ENCODE data around the gene LAMP1.

The LAMP1 gene

DNA sequence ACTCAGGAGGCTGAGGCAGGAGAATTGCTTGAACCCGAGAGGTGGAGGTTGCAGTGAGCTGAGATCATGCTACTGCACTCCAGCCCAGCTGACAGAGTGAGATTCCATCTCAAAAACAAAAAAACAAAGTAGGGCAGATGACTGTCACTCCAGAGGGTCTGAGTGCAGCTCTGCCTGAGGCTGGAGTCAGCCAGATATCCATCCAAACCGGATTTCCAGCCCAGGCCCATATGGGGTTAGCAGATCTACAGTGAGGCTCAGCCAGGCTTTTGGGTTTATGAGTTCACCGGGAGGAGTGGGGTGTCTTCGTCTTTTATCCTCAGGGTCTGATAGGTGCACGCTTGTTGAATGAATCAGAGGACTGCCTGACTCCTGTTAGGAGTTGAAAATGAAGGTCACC, 19.0 kb downstream of the LAMP1 start:
- peaks cover 29% of the 10 kb centered on the region for H3K36me3 ChIP-seq (ENCODE audit: low read depth)
- no peaks in the 10 kb centered on the region for H3K9me3 ChIP-seq (ENCODE audit: severe bottlenecking)
- H3K27me3 ChIP-seq (ENCODE audit: insufficient read depth, poor library complexity, severe bottlenecking) = no peaks in the 10 kb centered on the region
- TF ChIP-seq CTCF (IDR thresholded peaks at IDR 0.05; ENCODE audit: poor library complexity, severe bottlenecking) = no peak
- H3K4me1 ChIP-seq (ENCODE audit: insufficient read depth, poor library complexity, severe bottlenecking) = no peaks in the 10 kb centered on the region
- H3K27ac ChIP-seq (ENCODE audit: poor library complexity, severe bottlenecking) = no peak overlapping the region
- DNase-seq (ENCODE audit: low spot score) = no peak
- H3K4me3 ChIP-seq (ENCODE audit: severe bottlenecking) = no peak overlapping the region
- ATAC-seq (ENCODE audit: low read depth) = no peak

DNA sequence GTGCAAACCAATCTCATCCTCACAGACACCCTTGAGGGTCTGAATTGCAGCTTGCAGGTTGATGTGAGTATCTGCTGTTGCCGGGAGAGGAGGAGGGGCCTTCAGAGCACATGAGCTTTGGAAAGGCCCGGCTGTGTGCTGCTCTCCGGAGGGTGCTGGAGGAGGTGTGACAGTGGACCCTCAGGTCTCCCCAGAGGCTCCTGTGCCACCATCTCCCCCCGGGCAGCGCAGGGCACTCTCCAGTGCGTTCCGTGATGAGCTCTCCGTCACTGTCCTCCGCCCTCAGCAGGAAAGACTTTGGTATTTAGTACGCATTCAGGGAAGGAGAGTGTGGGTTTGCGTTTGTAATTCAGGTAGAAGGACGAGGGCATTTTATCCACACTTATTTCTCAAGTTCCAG, 20.0 kb downstream of the LAMP1 start:
- H3K4me3 ChIP-seq (ENCODE audit: severe bottlenecking) = no peak overlapping the region
- no peak overlapping the region for H3K27ac ChIP-seq (ENCODE audit: poor library complexity, severe bottlenecking)
- TF ChIP-seq CTCF (IDR thresholded peaks at IDR 0.05; ENCODE audit: poor library complexity, severe bottlenecking) = no peak
- ATAC-seq (ENCODE audit: low read depth) = no peak
- no peaks in the 10 kb centered on the region for H3K4me1 ChIP-seq (ENCODE audit: insufficient read depth, poor library complexity, severe bottlenecking)
- H3K36me3 ChIP-seq (ENCODE audit: low read depth) = peaks cover 38% of the 10 kb centered on the region
- H3K27me3 ChIP-seq (ENCODE audit: insufficient read depth, poor library complexity, severe bottlenecking) = no peaks in the 10 kb centered on the region
- no peaks in the 10 kb centered on the region for H3K9me3 ChIP-seq (ENCODE audit: severe bottlenecking)
- DNase-seq (ENCODE audit: low spot score) = no peak

GRCh38 chr13:113318956-113319355, 21.9 kb downstream of the LAMP1 start:
- ATAC-seq (ENCODE audit: low read depth) (no peak), DNase-seq (ENCODE audit: low spot score) (no peak)
- no peak for TF ChIP-seq CTCF (IDR thresholded peaks at IDR 0.05; ENCODE audit: poor library complexity, severe bottlenecking)
- Histone ChIP-seq H3K9me3 (ENCODE audit: severe bottlenecking) (no peaks in the 10 kb centered on the region), H3K27me3 (ENCODE audit: insufficient read depth, poor library complexity, severe bottlenecking) (no peaks in the 10 kb centered on the region), H3K4me3 (ENCODE audit: severe bottlenecking) (no peak overlapping the region), H3K36me3 (ENCODE audit: low read depth) (peaks cover 38% of the 10 kb centered on the region), H3K4me1 (ENCODE audit: insufficient read depth, poor library complexity, severe bottlenecking) (no peaks in the 10 kb centered on the region), H3K27ac (ENCODE audit: poor library complexity, severe bottlenecking) (no peak overlapping the region)

DNA sequence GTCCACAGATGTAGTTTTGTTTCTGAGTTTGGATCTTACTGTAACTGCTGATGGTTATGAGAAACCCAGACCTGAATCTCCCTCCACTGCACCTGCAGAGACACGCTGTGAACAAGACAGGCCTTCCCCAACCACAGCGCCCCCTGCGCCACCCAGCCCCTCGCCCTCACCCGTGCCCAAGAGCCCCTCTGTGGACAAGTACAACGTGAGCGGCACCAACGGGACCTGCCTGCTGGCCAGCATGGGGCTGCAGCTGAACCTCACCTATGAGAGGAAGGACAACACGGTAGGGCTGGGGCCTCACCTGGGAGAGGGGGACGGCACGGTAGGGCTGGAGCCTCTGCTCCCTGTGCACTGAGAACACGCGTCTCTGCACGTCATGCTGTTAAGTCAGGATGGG, 22.3 kb downstream of the LAMP1 start:
- Histone ChIP-seq H3K4me1 (ENCODE audit: insufficient read depth, poor library complexity, severe bottlenecking) (no peaks in the 10 kb centered on the region), H3K27me3 (ENCODE audit: insufficient read depth, poor library complexity, severe bottlenecking) (no peaks in the 10 kb centered on the region), H3K36me3 (ENCODE audit: low read depth) (peaks cover 38% of the 10 kb centered on the region), H3K4me3 (ENCODE audit: severe bottlenecking) (no peak overlapping the region), H3K9me3 (ENCODE audit: severe bottlenecking) (no peaks in the 10 kb centered on the region), H3K27ac (ENCODE audit: poor library complexity, severe bottlenecking) (no peak overlapping the region)
- no peak for TF ChIP-seq CTCF (IDR thresholded peaks at IDR 0.05; ENCODE audit: poor library complexity, severe bottlenecking)
- ATAC-seq (ENCODE audit: low read depth) (no peak), DNase-seq (ENCODE audit: low spot score) (no peak)

GRCh38 chr13:113320226-113320875, 23.3 kb downstream of the LAMP1 start:
- H3K4me1 ChIP-seq (ENCODE audit: insufficient read depth, poor library complexity, severe bottlenecking) = no peaks in the 10 kb centered on the region
- no peak overlapping the region for H3K27ac ChIP-seq (ENCODE audit: poor library complexity, severe bottlenecking)
- H3K27me3 ChIP-seq (ENCODE audit: insufficient read depth, poor library complexity, severe bottlenecking) = no peaks in the 10 kb centered on the region
- no peak for ATAC-seq (ENCODE audit: low read depth)
- no peak for TF ChIP-seq CTCF (IDR thresholded peaks at IDR 0.05; ENCODE audit: poor library complexity, severe bottlenecking)
- H3K4me3 ChIP-seq (ENCODE audit: severe bottlenecking) = no peak overlapping the region
- no peak for DNase-seq (ENCODE audit: low spot score)
- no peaks in the 10 kb centered on the region for H3K9me3 ChIP-seq (ENCODE audit: severe bottlenecking)
- H3K36me3 ChIP-seq (ENCODE audit: low read depth) = peaks cover 38% of the 10 kb centered on the region
